GM12873 (cell line): ENCODE data around the gene KRT222.

Experiments
- CTCF ChIP-seq: IDR thresholded peaks from 2 replicates; pipeline ENCODE4 v1.5.1; 2012; ENCODE audit warnings: low read depth, mild to moderate bottlenecking, moderate library complexity, low read length, control low read depth; ENCODE audit not compliant: insufficient read depth; ENCODE audit errors: missing control alignments

The KRT222 gene

GRCh38 chr17:40699371-40699770 lies 34.4 kb upstream of the KRT222 start:
- TF ChIP-seq CTCF, result no peak

- no peak for TF ChIP-seq CTCF
Measured at GRCh38 chr17:40697297-40697696, 32.3 kb upstream of the KRT222 start.

GRCh38 chr17:40696651-40697072 lies 31.7 kb upstream of the KRT222 start:
- no peak for TF ChIP-seq CTCF

- TF ChIP-seq CTCF, result no peak
Measured at GRCh38 chr17:40695874-40696472, 31.0 kb upstream of the KRT222 start.

GRCh38 chr17:40694584-40694983 lies 29.6 kb upstream of the KRT222 start:
- TF ChIP-seq CTCF, result no peak

GRCh38 chr17:40687106-40687505 lies 22.1 kb upstream of the KRT222 start:
- TF ChIP-seq CTCF, result no peak

GRCh38 chr17:40686192-40686591 lies 21.2 kb upstream of the KRT222 start:
- TF ChIP-seq CTCF, result no peak
